Natural killer cell (primary cell): Measurements from ENCODE around the gene SLX4IP. TPM values are rescaled to one million over a fixed set of nuclear protein-coding genes. Genes with fewer than 3 reads are reported as not detected.
A peak's percentile ranks its signal among the peaks of the same experiment; 100 is the strongest.

Source experiments
- ATAC-seq, 3 donors: fragments of 150-1000 bp in 2 of 3; fragments of 200-7000 bp in 1 of 3; cut with Tn5 transposase; 1 replicate in 1 of 3; 2 replicates in 2 of 3; pipeline ENCODE4 v1.10.0; 2021; ENCODE audit warnings: mild to moderate bottlenecking in 2 of 3, moderate library complexity in 2 of 3
- DNase-seq, 2 donors: peaks; one replicate each; pipeline versions ENCODE4 v3.0.0 to v3.0.0-alpha.2; 2013 to 2021; ENCODE audit warnings: mixed read lengths in 1 of 2
- H3K27ac ChIP-seq: one replicate; pipeline ENCODE4 v1.5.1; 2013; ENCODE audit warnings: mild to moderate bottlenecking, low read length
- H3K27me3 ChIP-seq: one replicate; pipeline ENCODE4 v1.6.1; 2013; ENCODE audit warnings: low read length; ENCODE audit not compliant: control insufficient read depth, insufficient read depth
- H3K36me3 ChIP-seq: one replicate; pipeline ENCODE4 v1.6.1; 2013; ENCODE audit warnings: low read length; ENCODE audit not compliant: control insufficient read depth, insufficient read depth
- H3K4me1 ChIP-seq: one replicate; pipeline ENCODE4 v1.6.1; 2013; ENCODE audit warnings: low read length; ENCODE audit not compliant: control insufficient read depth, insufficient read depth
- H3K4me3 ChIP-seq: one replicate; pipeline ENCODE4 v1.5.1; 2013; ENCODE audit warnings: low read length
- H3K9me3 ChIP-seq: one replicate; pipeline ENCODE4 v1.6.1; 2013; ENCODE audit warnings: low read length; ENCODE audit not compliant: control insufficient read depth, insufficient read depth
- H3K27ac Mint-ChIP-seq, 2 donors: one replicate each; pipeline ENCODE4 v1.8.0; 2022; ENCODE audit warnings: mild to moderate bottlenecking in 2 of 2, mixed read lengths in 2 of 2, moderate library complexity in 1 of 2
- H3K27me3 Mint-ChIP-seq, 2 donors: one replicate each; pipeline ENCODE4 v1.8.0; 2022; ENCODE audit warnings: low read depth in 2 of 2, mixed read lengths in 2 of 2
- H3K36me3 Mint-ChIP-seq: one replicate; pipeline ENCODE4 v1.8.0; 2022; ENCODE audit warnings: mixed read lengths
- H3K4me1 Mint-ChIP-seq, 2 donors: one replicate each; pipeline ENCODE4 v1.8.0; 2022; ENCODE audit warnings: mixed read lengths in 2 of 2
- H3K4me3 Mint-ChIP-seq: one replicate; pipeline ENCODE4 v1.8.0; 2022; ENCODE audit warnings: mild to moderate bottlenecking, moderate library complexity, mixed read lengths
- H3K9me3 Mint-ChIP-seq, 2 donors: one replicate each; pipeline ENCODE4 v1.8.0; 2022; ENCODE audit warnings: mixed read lengths in 2 of 2
- CTCF ChIP-seq: fragments of 200-600 bp; IDR thresholded peaks from one replicate; pipeline ENCODE4 v1.8.0; 2022; ENCODE audit warnings: antibody characterized with exemption
- WGBS: methylation state at CpG from one replicate; pipeline ENCODE4 v1.1.7; 2013; ENCODE audit warnings: missing lambda C conversion rate; ENCODE audit not compliant: insufficient coverage; 5-methylcytosine and 5-hydroxymethylcytosine counted together
- intact Hi-C: fragments of 100-400 bp; cut with micrococcal nuclease; formaldehyde crosslinking; loops from one replicate; pipeline ENCODE4 v1.14.2; 2022
- total RNA-seq, 4 donors: library from RNA; stranded (reverse); fragments of 120-200 nt in 1 of 4; gene quantifications; one replicate each; pipeline versions ENCODE4 v1.2.3 to v1.2.4, GENCODE V29; 2013 to 2022

Gene SLX4IP
- total RNA-seq, 3 donors from 2014 or later (not counting 1 experiment from before 2014, with no cell fraction given) = 2.9 to 5.5 (median 5.2) TPM

DNA sequence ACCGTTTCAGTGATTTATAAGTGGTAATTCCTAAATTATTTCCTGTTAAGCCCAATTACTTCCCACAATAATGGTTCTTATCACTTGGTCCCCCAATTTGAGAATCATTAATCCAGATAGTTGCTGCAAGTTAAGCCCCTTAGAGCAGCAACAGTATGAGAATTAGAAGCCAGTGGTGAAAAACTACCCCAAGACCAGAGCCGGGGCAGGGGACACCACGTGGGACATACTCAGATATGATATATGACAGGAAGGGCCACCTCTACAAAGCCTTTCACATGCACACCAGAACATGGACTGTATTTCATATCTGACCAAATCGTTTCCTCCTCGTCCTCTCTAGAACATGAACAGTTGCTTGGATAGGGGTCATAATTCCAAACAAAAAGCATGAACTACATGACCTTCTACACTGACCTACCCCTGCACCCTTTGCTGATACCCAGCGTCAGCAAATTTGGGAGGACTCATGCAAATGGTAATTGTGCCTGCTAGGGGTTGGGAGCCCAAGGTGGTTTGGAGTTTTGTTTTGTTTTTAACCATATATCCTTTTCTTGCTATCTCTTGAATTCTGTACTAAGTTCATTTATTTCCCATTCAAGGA, 234.8 kb downstream of the SLX4IP start:
- peaks cover 19 to 36% of the 10 kb centered on the region in 2 donors for H3K4me1 Mint-ChIP-seq
- H3K4me3 ChIP-seq = no peak overlapping the region
- H3K9me3 Mint-ChIP-seq = no peaks in the 10 kb centered on the region
- no peak for DNase-seq
- no peaks in the 10 kb centered on the region for H3K36me3 ChIP-seq
- H3K36me3 Mint-ChIP-seq = no peaks in the 10 kb centered on the region
- intact Hi-C loops = loop anchor here (5.0 to 10.0 kb wide), 3 partner anchors 113 to 235 kb away; partner anchors contain the start of genes MKKS and SLX4IP
- peaks cover 2% of the 10 kb centered on the region for H3K27me3 ChIP-seq
- H3K4me1 ChIP-seq = peaks cover 30% of the 10 kb centered on the region
- no peak for TF ChIP-seq CTCF
- peaks cover 0 to 10% of the 10 kb centered on the region in 2 donors for H3K27me3 Mint-ChIP-seq
- 83% methylated on average over 4 of the region's 6 CpGs for WGBS
- H3K4me3 Mint-ChIP-seq = no peak overlapping the region
- H3K27ac ChIP-seq = no peak overlapping the region
- H3K9me3 ChIP-seq = no peaks in the 10 kb centered on the region
- no peak for ATAC-seq
- no peak overlapping the region for H3K27ac Mint-ChIP-seq

GRCh38 chr20:10670501-10671220, 235.6 kb downstream of the SLX4IP start:
- H3K9me3 ChIP-seq = no peaks in the 10 kb centered on the region
- TF ChIP-seq CTCF = no peak
- H3K27ac ChIP-seq = no peak overlapping the region
- H3K36me3 ChIP-seq = no peaks in the 10 kb centered on the region
- ATAC-seq = no peak
- WGBS = 53% methylated on average over 18 of the region's 18 CpGs
- DNase-seq = no peak
- Mint-ChIP-seq H3K27me3 (peaks cover 0 to 14% of the 10 kb centered on the region in 2 donors), H3K9me3 (no peaks in the 10 kb centered on the region), H3K4me3 (peak overlapping the region; percentile 74), H3K36me3 (no peaks in the 10 kb centered on the region), H3K4me1 (peaks cover 23 to 40% of the 10 kb centered on the region in 2 donors), H3K27ac (peak overlapping the region in 1 of 2 donors; percentile 76)
- peaks cover 7% of the 10 kb centered on the region for H3K27me3 ChIP-seq
- H3K4me1 ChIP-seq = peaks cover 33% of the 10 kb centered on the region
- intact Hi-C loops = loop anchor here (5.0 to 10.0 kb wide), 3 partner anchors 113 to 236 kb away; partner anchors contain the start of genes MKKS and SLX4IP
- no peak overlapping the region for H3K4me3 ChIP-seq

DNA sequence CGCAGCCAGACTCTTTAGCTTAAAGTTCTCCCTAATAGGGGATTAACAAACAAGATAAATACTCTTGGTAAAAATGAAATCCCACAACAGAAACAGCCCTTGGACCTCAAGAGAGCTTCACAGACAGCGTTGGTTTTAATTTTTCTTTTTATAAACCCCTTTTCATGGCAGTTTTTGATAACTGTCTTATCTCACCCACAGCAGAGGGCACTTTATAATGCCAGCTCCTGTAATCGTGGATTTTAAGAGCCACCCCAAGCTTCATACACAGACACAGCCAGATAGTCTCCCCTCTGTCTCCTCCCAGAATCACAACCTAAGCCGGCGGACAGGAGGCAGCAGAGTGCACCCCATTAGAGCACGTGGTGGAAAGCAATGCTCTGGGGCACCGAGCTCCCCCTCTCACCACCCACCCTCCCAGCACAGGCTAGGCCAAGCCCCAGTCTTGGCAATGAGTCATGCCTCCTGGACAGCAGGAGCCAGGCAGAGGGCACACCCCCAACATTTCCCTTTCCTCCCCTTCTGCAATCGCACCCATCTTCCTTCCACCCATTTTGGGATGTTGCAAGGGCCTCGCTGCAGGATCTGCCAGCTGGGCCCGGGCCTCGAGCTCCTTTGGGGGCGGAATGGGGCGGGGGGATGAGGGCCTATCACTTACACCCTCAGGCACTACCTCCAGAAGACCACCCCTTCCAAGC, 236.3 kb downstream of the SLX4IP start:
- peaks cover 23 to 40% of the 10 kb centered on the region in 2 donors for H3K4me1 Mint-ChIP-seq
- peaks cover 0 to 14% of the 10 kb centered on the region in 2 donors for H3K27me3 Mint-ChIP-seq
- peak overlapping the region; percentile 74 for H3K4me3 Mint-ChIP-seq
- Histone ChIP-seq H3K4me3 (no peak overlapping the region), H3K9me3 (no peaks in the 10 kb centered on the region), H3K27me3 (peaks cover 8% of the 10 kb centered on the region), H3K27ac (no peak overlapping the region), H3K36me3 (no peaks in the 10 kb centered on the region), H3K4me1 (peaks cover 33% of the 10 kb centered on the region)
- 16% methylated on average over 13 of the region's 13 CpGs for WGBS
- H3K9me3 Mint-ChIP-seq = no peaks in the 10 kb centered on the region
- intact Hi-C loops = loop anchor here (5.0 to 10.0 kb wide), 3 partner anchors 114 to 237 kb away; partner anchors contain the start of genes MKKS and SLX4IP
- H3K27ac Mint-ChIP-seq = peak overlapping the region in 1 of 2 donors; percentile 76
- peak; percentile 45 for TF ChIP-seq CTCF
- ATAC-seq (peak; percentile 46 to 61 (median 50)), DNase-seq (peak; percentile 31 to 47)
- H3K36me3 Mint-ChIP-seq = no peaks in the 10 kb centered on the region
